ENCODE results near the gene CTBP2.

Gene CTBP2

GRCh38 chr10:125034675-125035074, 125.7 kb downstream of the CTBP2 start:
- DNase-seq: no peak

GRCh38 chr10:125033146-125033924, 127.0 kb downstream of the CTBP2 start:
- DNase-seq: no peak

DNA sequence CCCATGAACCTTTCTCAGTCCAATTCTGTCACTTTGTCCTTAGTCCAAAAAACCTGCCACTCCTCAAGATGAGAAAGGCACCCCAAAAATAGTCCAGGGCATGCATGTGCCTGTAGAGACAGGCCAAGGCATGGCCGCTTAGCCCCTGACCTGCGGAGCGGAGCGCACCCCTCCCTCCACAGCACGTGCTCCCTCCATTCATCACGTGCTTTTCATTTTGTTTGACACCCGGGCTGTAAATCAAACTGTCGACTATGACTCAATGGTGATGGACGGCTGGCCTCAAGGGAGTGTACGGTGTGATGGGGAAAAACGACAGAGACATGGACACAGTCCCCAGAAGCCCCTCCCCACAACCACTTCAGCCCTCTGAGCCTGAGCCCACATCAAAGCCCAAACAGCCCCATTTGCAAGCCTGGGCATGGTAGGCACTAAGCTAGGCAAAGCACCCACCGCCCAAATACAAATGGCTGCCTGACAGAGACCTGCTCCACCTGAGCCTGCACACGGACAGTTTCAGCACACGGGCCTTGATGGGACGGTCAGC, 127.8 kb downstream of the CTBP2 start:
- no peak for DNase-seq

- DNase-seq: no peak
Measured at GRCh38 chr10:125030567-125031197, 129.7 kb downstream of the CTBP2 start.

- no peak for DNase-seq
Measured at GRCh38 chr10:125029584-125030242, 130.7 kb downstream of the CTBP2 start.

- DNase-seq: no peak
Measured at GRCh38 chr10:125027871-125028869, 132.2 kb downstream of the CTBP2 start.

- no peak for DNase-seq
Measured at GRCh38 chr10:125026974-125027735, 133.2 kb downstream of the CTBP2 start.

- no peak for DNase-seq
Measured at GRCh38 chr10:125026036-125026931, 134.1 kb downstream of the CTBP2 start.

DNA sequence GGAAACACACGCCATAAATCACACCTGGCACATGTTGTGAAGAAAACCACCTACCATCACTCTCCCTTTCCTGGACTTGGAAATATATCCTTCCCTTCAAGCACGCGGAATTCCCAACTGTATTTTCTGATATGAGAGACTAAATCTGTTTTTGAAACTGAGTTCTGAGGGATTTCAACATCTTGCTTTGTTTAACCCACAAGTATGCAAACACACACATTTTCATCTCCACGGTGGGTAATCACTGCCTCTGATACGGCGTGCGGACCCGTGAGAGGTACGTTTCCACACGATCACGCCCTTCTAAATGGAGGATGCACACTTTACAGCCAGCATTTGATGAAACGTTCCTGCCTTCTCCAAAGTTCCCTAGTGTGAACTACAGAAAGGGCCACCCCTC, 135.0 kb downstream of the CTBP2 start:
- no peak for DNase-seq

DNA sequence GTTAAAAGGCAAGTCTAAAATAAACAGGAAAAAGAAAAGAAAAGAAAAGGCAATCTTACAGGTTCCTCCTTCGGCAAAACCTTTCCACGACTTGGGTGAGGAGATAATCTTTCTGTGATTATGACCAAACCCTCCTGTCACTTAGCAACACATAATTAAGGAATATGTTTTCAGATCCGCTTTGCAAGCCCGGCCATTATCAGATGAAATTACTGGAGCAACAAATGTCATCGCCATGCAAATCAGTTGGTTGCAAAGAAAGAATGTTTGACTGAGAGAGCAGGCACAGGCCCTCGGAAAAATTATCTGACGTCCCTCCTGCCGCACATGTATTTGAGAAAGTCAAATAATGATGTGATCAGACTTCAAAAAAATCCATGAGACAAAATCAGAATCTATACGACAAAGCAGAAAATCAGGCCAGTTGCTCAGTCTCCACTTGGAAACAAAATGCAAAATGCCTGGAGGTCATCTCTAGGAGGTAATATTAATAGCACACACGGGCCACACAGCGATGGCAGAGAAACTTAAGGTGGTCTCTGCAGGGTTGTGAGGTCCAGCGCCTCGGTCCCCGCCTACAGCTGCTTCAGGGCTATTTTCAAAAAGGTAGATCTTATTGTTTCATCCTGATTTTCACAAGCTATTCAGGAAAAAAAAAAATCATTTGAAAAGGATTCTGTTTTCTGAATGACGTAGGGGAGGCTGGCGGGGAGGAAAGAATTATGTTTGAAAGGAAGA, 135.7 kb downstream of the CTBP2 start:
- peak; percentile 13 for DNase-seq

- peak; percentile 4 for DNase-seq
Measured at GRCh38 chr10:125023862-125024496, 136.4 kb downstream of the CTBP2 start.

DNA sequence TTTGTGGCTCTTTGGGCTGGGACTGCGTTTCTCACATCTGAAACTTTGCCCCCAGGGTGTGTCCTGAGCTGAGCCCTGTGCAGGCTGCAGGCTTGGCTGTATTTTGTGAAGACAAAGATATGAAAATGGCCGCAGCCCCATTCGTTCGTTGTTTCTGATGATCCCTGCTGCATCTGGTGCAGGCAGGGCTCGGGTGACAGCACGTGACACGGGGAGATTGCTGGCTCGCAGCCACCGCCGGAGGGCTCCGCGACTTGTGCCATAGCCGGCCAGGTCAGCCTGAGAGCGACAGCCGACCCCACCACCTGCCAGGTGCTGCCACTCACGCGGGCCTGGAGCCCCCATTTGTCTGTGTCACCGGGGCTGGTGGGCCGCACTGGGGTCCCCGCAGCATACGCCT, 137.1 kb downstream of the CTBP2 start:
- DNase-seq: no peak

- DNase-seq: no peak
Measured at GRCh38 chr10:125022671-125023070, 137.7 kb downstream of the CTBP2 start.

DNA sequence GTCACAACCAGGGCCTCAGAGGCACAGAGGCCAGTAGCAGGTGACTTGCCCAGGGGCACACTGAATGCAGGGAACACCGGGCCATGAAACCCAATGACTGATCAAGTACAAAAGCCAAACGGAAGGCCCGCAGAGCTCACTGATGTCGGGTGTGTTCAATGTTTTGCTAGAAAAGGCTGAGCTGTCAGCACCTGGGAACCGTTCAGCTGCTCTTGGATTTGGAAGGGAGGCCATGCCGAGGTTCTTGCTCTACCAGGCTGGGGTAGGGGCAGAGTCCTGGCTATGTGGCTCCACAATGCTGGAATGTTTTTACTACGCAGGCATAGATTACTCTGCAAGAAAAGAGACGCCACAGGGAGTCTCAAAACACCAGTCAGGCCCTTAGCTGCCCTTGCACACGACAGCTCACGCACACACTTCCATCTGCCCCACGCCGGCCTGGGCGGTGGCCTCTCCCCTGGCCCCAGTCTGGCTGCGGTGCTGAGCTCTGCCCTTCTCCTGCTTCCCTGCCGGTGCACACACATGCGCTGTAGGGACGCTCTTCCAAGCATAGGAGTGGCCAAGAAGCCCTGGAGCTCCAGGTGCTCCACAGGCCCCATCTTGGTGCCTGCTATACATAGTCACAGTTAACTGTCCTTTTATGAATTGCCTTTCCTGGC, 138.5 kb downstream of the CTBP2 start:
- DNase-seq: no peak

DNA sequence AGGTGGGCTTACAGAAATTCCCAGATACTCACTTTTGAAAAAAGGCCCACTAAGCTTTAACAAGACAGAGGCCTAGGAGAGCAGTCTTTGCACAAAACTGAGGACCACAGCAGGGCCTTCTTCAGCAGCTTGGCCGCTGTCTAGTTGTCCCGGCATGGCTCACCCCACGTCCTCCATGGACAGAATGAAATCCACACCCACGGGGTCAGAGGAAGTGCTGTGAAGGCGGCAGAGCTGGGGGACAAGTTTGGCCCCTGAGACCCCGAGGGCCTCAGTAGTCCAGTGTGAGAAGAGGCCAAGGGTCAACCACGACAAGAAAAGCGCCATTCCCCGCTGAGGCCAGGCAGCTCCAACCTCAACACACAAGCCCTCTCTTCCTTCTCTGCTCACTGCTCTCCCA, 139.5 kb downstream of the CTBP2 start:
- no peak for DNase-seq

DNA sequence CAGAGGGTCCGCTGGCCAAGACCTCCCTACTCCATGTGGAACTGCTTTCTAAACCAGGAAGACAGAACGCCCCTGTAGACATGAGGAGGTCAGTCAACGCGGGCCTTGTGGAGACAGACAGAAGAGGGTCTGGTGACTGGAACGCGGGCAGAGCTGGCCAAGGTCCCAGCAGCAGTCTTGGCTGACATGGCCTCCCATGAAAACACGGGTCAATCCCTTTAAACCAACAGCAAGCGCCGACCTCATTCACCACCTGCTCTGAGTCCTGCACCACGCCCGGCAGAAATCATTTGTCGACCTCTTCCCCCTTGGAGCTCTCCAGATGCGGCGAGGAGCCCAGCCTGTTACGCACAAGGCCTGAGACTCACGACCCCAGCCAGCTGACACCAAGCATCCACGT, 140.0 kb downstream of the CTBP2 start:
- DNase-seq: no peak

- DNase-seq: no peak
Measured at GRCh38 chr10:125018576-125019143, 141.7 kb downstream of the CTBP2 start.

- peak; percentile 0 for DNase-seq
Measured at GRCh38 chr10:125017547-125018298, 142.6 kb downstream of the CTBP2 start.
